GM18511 (cell line): Measurements from ENCODE around the gene KDM7A.
"Not testable (repeated sequence)": the region's sequence is repeated elsewhere in the genome, so short reads cannot be mapped to it uniquely, and the experiment has no call there.

Source experiments
- ATAC-seq: cut with Tn5 transposase; IDR thresholded peaks from one replicate; pipeline ENCODE4 v1.9.1; 2021; ENCODE audit warnings: mild to moderate bottlenecking, moderate library complexity; ENCODE audit not compliant: unreplicated experiment

The KDM7A gene

DNA sequence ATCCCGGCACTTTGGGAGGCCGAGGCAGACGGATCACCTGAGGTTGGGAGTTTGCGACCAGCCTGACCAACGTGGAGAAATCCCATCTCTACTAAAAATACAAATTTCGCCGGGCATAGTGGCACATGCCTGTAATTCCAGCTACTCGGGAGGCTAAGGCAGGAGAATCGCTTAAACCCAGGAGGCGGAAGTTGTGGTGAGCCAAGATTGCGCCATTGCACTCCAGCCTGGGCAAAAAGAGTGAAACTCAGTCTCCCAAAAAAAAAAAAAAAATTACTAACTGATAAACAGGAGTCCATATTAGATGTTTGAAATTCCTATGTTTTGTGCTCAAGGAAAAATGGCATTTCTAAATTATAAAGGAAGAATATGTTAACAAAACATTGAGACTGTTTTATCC lies 14.7 kb downstream of the KDM7A start:
- not testable (repeated sequence) for ATAC-seq

DNA sequence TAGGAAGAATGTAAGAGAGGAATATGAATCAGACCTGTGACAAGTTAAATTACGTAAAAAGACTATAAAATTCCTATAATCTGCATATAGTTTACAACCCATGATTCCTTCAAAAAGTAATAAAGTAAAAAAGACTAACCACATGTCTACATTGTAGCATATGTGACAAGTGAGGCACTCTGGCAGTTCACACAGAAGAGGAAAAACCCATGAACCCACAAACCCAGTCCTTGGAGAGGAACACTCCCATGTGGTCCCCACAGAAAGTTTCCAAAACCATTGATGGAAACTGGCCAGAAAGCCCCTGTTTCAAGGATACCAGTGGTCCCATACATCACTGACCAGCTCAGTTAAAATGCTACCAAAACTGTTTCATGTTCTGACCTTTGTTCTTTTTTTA lies 15.7 kb downstream of the KDM7A start:
- no peak for ATAC-seq

DNA sequence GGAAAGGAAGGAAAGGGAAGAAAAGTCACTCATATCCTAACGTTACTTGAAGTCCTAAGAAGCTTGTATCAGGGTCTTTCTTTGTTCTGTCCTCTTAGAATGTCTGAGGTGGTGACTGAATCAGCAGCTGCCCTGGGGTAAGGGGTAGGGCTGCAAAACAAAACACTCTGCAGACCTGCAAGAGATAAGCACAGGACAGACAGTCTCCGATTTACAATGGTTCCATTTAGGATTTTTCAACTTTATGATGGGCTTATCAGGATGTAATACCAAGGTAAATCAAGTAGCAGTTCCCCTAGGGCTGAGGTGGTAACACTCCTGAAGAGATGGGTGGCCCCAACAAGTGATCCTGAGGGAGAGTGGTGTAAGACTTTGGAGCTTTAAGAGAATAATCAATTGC lies 16.5 kb downstream of the KDM7A start:
- ATAC-seq, result no peak

DNA sequence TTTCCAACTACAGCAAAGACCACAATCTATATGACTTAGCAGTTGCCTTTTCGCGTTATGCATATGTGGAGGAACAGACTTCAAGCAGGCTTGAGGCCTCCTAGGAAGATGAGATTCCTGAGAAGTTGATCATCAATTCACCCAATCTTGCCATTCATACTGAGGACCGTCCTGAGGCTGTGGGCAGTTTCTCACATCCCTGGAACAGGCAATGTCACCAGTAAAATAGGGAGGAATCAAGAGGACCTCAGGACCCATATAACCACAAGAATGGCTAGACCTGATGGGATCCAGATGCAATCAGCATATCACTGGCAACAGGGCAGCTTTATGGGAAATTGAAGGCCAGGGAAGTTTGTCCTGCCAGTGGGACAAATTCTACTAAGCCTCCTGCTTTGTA lies 17.3 kb downstream of the KDM7A start:
- ATAC-seq, result no peak

GRCh38 chr7:140156460-140157080 lies 20.2 kb downstream of the KDM7A start:
- no peak for ATAC-seq

- ATAC-seq, result no peak
Measured at GRCh38 chr7:140155428-140155827, 21.4 kb downstream of the KDM7A start.

- no peak for ATAC-seq
Measured at GRCh38 chr7:140153666-140154161, 23.1 kb downstream of the KDM7A start.

GRCh38 chr7:140146574-140146973 lies 30.2 kb downstream of the KDM7A start:
- no peak for ATAC-seq

DNA sequence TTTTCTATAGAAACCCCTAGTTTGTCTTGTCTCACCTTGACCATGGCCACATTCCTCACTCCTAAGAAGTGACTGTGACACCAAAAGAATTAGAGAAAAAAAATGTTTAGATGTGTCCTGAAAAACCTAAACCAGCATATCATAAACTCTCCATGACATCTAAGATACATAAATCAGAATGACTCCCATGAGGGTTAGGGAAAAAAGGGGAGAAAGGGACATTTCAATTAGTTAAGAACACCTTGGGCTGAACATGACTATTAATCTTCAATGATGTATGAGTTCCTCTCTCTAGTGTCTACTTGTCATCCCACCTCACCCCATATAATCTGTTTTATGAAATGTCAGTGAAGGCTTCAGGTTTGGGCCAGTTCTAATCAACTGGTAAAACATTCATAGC lies 31.1 kb downstream of the KDM7A start:
- no peak for ATAC-seq

GRCh38 chr7:140144821-140145220 lies 32.0 kb downstream of the KDM7A start:
- ATAC-seq, result no peak

- ATAC-seq, result no peak
Measured at GRCh38 chr7:140143997-140144396, 32.8 kb downstream of the KDM7A start.

- no peak for ATAC-seq
Measured at GRCh38 chr7:140142031-140142430, 34.8 kb downstream of the KDM7A start.

- ATAC-seq, result no peak
Measured at GRCh38 chr7:140141256-140141655, 35.5 kb downstream of the KDM7A start.

DNA sequence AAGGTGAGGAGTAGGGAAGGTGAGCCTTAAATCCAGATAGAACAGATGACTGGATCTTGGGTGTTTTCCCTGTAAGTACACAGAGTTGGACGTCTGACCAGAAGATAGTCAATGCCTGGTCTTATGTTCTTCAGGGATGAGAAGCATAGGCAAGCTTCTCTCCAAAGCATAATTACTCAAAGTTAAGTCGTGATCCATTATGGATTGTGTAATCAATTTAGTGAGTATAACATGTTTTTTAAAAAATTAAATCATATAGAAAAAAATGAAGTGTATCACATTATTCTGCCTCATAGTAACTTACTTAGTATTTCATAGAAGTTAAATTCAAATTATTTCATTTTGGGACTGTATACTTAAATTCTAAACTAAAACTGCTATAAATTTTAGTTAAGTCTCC lies 39.7 kb downstream of the KDM7A start:
- no peak for ATAC-seq

DNA sequence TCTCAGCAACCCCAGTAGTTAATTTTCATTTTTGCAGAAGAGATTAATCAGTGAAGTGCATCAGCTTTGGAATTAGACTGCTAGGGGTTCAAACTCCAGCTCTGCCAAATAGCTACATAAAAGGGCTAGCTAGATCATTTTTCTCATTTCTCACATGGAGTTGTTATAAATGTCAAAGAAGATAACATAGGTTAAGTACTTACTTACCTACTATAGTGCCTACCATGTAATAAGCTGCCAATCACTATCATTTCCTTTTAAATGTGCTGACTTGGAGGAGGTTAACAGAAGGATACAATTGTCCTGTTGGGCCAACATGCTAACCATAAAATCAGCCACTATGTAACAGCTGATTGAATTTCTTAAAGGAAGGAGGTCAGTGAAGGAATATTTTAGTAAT lies 40.7 kb downstream of the KDM7A start:
- no peak for ATAC-seq

DNA sequence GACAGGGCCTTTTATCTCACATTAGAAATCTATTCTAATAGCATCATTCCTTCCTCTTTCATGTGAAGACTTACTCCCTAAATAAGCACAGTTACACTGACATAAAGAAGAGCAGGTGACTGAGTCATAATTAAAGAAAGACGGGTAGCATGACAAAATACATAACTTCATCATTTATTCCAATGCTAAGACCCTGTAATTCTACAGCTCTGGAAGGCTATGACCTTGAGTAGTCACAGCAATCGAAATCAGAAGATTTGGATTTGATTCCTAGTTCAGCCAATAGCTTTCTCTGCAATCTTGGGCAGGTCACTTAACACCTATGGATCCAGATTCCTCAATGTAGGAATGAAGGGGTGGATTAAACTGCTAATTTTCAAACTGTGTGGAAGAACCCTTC lies 42.7 kb downstream of the KDM7A start:
- no peak for ATAC-seq

- no peak for ATAC-seq
Measured at GRCh38 chr7:140127360-140128127, 49.2 kb downstream of the KDM7A start.

DNA sequence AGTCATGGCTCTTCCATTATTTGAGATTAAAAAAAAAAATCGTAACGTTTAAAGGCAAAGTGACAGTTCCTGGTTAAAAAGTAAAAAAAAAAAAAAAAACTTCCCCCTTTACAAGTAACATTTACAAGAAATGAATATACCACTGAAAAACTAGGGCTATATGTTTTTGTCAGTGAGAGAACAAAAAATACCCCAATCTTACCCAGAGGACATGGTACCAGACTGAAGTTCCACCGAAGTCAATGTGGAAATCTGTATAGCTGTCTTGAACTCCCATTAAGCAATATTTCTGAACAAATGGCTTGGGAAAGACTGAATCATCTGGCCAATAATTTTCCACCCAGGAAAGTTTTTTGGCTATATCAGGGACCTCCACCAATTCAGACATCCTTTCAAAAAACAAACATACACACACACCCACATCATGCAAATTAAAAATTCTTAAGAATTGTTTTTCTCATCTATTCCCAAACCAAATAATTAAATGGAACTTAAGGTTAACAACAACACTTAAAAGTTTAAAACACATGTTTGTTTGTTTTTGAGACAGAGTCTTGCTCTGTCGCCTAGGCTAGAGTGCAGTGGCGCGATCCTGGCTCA lies 50.2 kb downstream of the KDM7A start:
- no peak for ATAC-seq

- no peak for ATAC-seq
Measured at GRCh38 chr7:140122965-140123364, 53.8 kb downstream of the KDM7A start.

GRCh38 chr7:140121326-140121725 lies 55.5 kb downstream of the KDM7A start:
- ATAC-seq, result no peak

DNA sequence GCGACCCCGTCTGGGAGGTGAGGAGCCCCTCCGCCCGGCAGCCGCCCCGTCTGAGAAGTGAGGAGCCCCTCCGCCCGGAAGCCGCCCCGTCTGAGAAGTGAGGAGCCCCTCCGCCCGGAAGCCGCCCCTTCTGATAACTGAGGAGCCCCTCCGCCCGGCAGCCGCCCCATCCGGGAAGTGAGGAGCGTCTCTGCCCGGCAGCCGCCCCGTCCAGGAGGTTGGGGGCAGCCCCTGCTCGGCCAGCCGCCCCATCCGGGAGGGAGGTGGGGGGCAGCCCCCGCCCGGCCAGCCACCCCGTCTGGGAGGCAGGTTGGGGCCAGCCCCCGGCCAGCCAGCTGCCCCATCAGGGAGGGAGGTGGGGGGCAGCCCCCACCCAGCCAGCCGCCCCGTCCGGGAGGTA lies 62.0 kb downstream of the KDM7A start:
- ATAC-seq, result not testable (repeated sequence)

DNA sequence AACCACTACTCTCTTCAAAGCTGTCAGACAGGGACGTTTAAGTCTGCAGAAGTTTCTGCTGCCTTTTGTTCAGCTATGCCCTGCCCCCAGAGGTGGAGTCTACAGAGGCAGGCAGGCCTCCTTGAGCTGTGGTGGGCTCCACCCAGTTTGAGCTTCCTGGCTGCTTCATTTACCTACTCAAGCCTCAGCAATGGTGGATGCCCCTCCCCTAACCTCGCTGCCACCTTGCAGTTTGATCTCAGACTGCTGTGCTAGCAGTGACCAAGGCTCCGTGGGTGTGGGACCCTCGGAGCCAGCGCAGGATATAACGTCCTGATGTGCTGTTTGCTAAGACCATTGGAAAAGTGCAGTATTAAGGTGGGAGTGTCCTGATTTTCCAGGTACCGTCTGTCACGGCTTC lies 68.0 kb downstream of the KDM7A start:
- not testable (repeated sequence) for ATAC-seq
